CD14-positive monocyte (primary cell): ENCODE measurements around the gene ATXN2L. TPM values are rescaled to one million over a fixed set of nuclear protein-coding genes. Genes with fewer than 3 reads are reported as not detected.
"Not testable (repeated sequence)": the region's sequence is repeated elsewhere in the genome, so short reads cannot be mapped to it uniquely, and the experiment has no call there.

Experiments used
- DNase-seq, 3 donors: peaks; one replicate each; pipeline ENCODE4 v3.0.0-alpha.2; 2011 to 2022
- H2AFZ ChIP-seq: 2 replicates; pipeline ENCODE4 v1.6.0; 2012; ENCODE audit warnings: mild to moderate bottlenecking, low read depth, low read length, inconsistent platforms; ENCODE audit not compliant: insufficient read depth, poor library complexity, severe bottlenecking
- H3K27ac ChIP-seq, 2 donors: 1 replicate in 1 of 2; 2 replicates in 1 of 2; pipeline ENCODE4 v1.5.1; 2012 to 2013; ENCODE audit warnings: low read length in 2 of 2, control low read depth in 1 of 2, inconsistent platforms in 1 of 2, low read depth in 1 of 2, mild to moderate bottlenecking in 1 of 2
- H3K27me3 ChIP-seq, 2 donors: one replicate each; pipeline versions ENCODE4 v1.6.0 to v1.6.1; 2011 to 2013; ENCODE audit warnings: low read length in 2 of 2; ENCODE audit not compliant: control insufficient read depth in 2 of 2, insufficient read depth in 2 of 2
- H3K36me3 ChIP-seq, 2 donors: replicated peaks in 1 of 2; 1 replicate in 1 of 2; 2 replicates in 1 of 2; pipeline versions ENCODE4 v1.5.1 to v1.6.1; 2012 to 2013; ENCODE audit warnings: low read length in 2 of 2, control low read depth in 1 of 2, inconsistent platforms in 1 of 2, mild to moderate bottlenecking in 1 of 2; ENCODE audit not compliant: insufficient read depth in 2 of 2, control insufficient read depth in 1 of 2
- H3K4me1 ChIP-seq, 2 donors: 1 replicate in 1 of 2; 2 replicates in 1 of 2; pipeline versions ENCODE4 v1.5.1 to v1.6.1; 2012 to 2013; ENCODE audit warnings: low read length in 2 of 2, control low read depth in 1 of 2, inconsistent platforms in 1 of 2, mild to moderate bottlenecking in 1 of 2, moderate library complexity in 1 of 2; ENCODE audit not compliant: insufficient read depth in 2 of 2, control insufficient read depth in 1 of 2
- H3K4me2 ChIP-seq: replicated peaks from 2 replicates; pipeline ENCODE3; 2012; ENCODE audit warnings: low read length, moderate library complexity, mild to moderate bottlenecking; ENCODE audit not compliant: poor library complexity, severe bottlenecking; ENCODE audit errors: extremely low read depth
- H3K4me3 ChIP-seq, 3 experiments: fragments of 200-600 bp in 1 of 3; sonication (generic) in 1 of 3; replicated peaks in 1 of 3; 1 replicate in 2 of 3; 2 replicates in 1 of 3; pipeline ENCODE4 v1.5.1; 2011 to 2013; ENCODE audit warnings: low read length in 3 of 3, mild to moderate bottlenecking in 3 of 3, control low read depth in 2 of 3, low read depth in 2 of 3, inconsistent platforms in 1 of 3, moderate library complexity in 1 of 3
- H3K79me2 ChIP-seq: 2 replicates; pipeline ENCODE4 v1.6.0; 2012; ENCODE audit warnings: mild to moderate bottlenecking, control low read depth, inconsistent platforms, low read length, moderate library complexity; ENCODE audit not compliant: insufficient read depth
- H3K9ac ChIP-seq: 2 replicates; pipeline ENCODE4 v1.6.0; 2017; ENCODE audit warnings: low read length, mild to moderate bottlenecking; ENCODE audit not compliant: insufficient read depth, poor library complexity, severe bottlenecking
- H3K9me3 ChIP-seq, 2 donors: replicated peaks in 1 of 2; 1 replicate in 1 of 2; 2 replicates in 1 of 2; pipeline versions ENCODE4 v1.5.1 to v1.6.1; 2012 to 2013; ENCODE audit warnings: low read length in 2 of 2, control low read depth in 1 of 2; ENCODE audit not compliant: control insufficient read depth in 1 of 2, insufficient read depth in 1 of 2
- H4K20me1 ChIP-seq: 2 replicates; pipeline ENCODE4 v1.6.0; 2012; ENCODE audit warnings: mild to moderate bottlenecking, low read length, control low read depth, moderate library complexity; ENCODE audit not compliant: insufficient read depth
- H3K27ac Mint-ChIP-seq, 7 donors: one replicate each; pipeline ENCODE4 v1.8.0; 2020; ENCODE audit warnings: mild to moderate bottlenecking in 7 of 7, mixed read lengths in 7 of 7, moderate library complexity in 6 of 7, inconsistent platforms in 2 of 7
- H3K27me3 Mint-ChIP-seq, 3 donors: one replicate each; pipeline ENCODE4 v1.8.0; 2021 to 2022; ENCODE audit warnings: low read depth in 3 of 3, mild to moderate bottlenecking in 3 of 3, mixed read lengths in 3 of 3, moderate library complexity in 3 of 3, inconsistent platforms in 1 of 3
- H3K36me3 Mint-ChIP-seq, 2 donors: one replicate each; pipeline ENCODE4 v1.8.0; 2020; ENCODE audit warnings: mixed read lengths in 2 of 2, inconsistent platforms in 1 of 2, mild to moderate bottlenecking in 1 of 2
- H3K4me1 Mint-ChIP-seq: one replicate; pipeline ENCODE4 v1.8.0; 2020; ENCODE audit warnings: mild to moderate bottlenecking, mixed read lengths
- H3K4me3 Mint-ChIP-seq, 2 donors: one replicate each; pipeline ENCODE4 v1.8.0; 2020; ENCODE audit warnings: mild to moderate bottlenecking in 2 of 2, mixed read lengths in 2 of 2, moderate library complexity in 1 of 2
- H3K9me3 Mint-ChIP-seq, 7 donors: one replicate each; pipeline ENCODE4 v1.8.0; 2020 to 2022; ENCODE audit warnings: mixed read lengths in 7 of 7, mild to moderate bottlenecking in 6 of 7, moderate library complexity in 6 of 7, inconsistent platforms in 2 of 7
- CTCF ChIP-seq: fragments of 200-600 bp; IDR thresholded peaks from one replicate; pipeline ENCODE4 v1.8.0; 2022; ENCODE audit warnings: antibody characterized with exemption, mild to moderate bottlenecking
- WGBS: methylation state at CpG from one replicate; pipeline ENCODE4 v1.1.5; 2013; ENCODE audit warnings: missing lambda C conversion rate; ENCODE audit not compliant: insufficient coverage; 5-methylcytosine and 5-hydroxymethylcytosine counted together
- intact Hi-C, 2 donors: fragments of 100-400 bp; cut with micrococcal nuclease; formaldehyde crosslinking; loops; one replicate each; pipeline versions ENCODE4 v1.15.0 to v1.15.1; 2023
- polyA plus RNA-seq, 3 donors: library from polyadenylated mRNA; depleted of rRNA in 1 of 3; unstranded in 2 of 3; stranded (reverse) in 1 of 3; fragments of 300-500 nt in 2 of 3; fragments of >200 nt in 1 of 3; fragmentation: Illumina TruSeq in 2 of 3; gene quantifications; 1 replicate in 2 of 3; 2 replicates in 1 of 3; pipeline ENCODE4 v1.2.3, GENCODE V29; 2012 to 2021

The ATXN2L gene
- polyA plus RNA-seq, 3 donors = 4.8 to 118 (median 10.2) TPM

GRCh38 chr16:28820016-28820415, 2.8 kb upstream of the ATXN2L start:
- peak; percentile 66 to 74 (median 72) for DNase-seq
- Mint-ChIP-seq H3K9me3 (peaks cover 0 to 5% (median 0%) of the 10 kb centered on the region in 7 donors), H3K4me3 (peak overlapping the region in 1 of 2 donors; percentile 74), H3K36me3 (peaks cover 4 to 10% of the 10 kb centered on the region in 2 donors), H3K27me3 (peaks cover 0 to 1% (median 0%) of the 10 kb centered on the region in 3 donors), H3K4me1 (peaks cover 24% of the 10 kb centered on the region), H3K27ac (peak overlapping the region; percentile 89 to 96 (median 94))
- peak overlapping the region in 1 of 2 donors; percentile 85 for H3K27ac ChIP-seq
- peaks cover 30 to 34% of the 10 kb centered on the region in 2 donors for H3K4me1 ChIP-seq
- H4K20me1 ChIP-seq = peaks cover 11% of the 10 kb centered on the region
- peaks cover 0 to 3% of the 10 kb centered on the region in 2 donors for H3K9me3 ChIP-seq
- no peak overlapping the region for H2AFZ ChIP-seq
- intact Hi-C loops = loop anchor here in 1 of 2 donors (5.0 kb wide), 1 partner anchor 42 kb away; the partner anchor contains the start of gene SH2B1
- H3K4me2 ChIP-seq = peak overlapping the region; percentile 41
- WGBS = 100% methylated on average over 2 of the region's 5 CpGs
- H3K27me3 ChIP-seq = no peaks in the 10 kb centered on the region
- peak overlapping the region; percentile 49 for H3K9ac ChIP-seq
- TF ChIP-seq CTCF = no peak
- H3K36me3 ChIP-seq = peaks cover 0 to under 1% of the 10 kb centered on the region in 2 donors
- peaks cover 31% of the 10 kb centered on the region for H3K79me2 ChIP-seq
- peak overlapping the region in 1 of 3 experiments; percentile 59 for H3K4me3 ChIP-seq

GRCh38 chr16:28820546-28820945, 2.3 kb upstream of the ATXN2L start:
- Mint-ChIP-seq H3K4me1 (peaks cover 24% of the 10 kb centered on the region), H3K4me3 (peak overlapping the region; percentile 27 to 74), H3K36me3 (peaks cover 8 to 15% of the 10 kb centered on the region in 2 donors), H3K27ac (peak overlapping the region; percentile 89 to 96 (median 94))
- H3K9me3 Mint-ChIP-seq, H3K27me3 ChIP-seq, H3K9me3 ChIP-seq, H3K27me3 Mint-ChIP-seq, H3K36me3 ChIP-seq, H2AFZ ChIP-seq, DNase-seq: not testable (repeated sequence)
- Histone ChIP-seq H4K20me1 (peaks cover 16% of the 10 kb centered on the region), H3K27ac (peak overlapping the region in 1 of 2 donors; percentile 85), H3K4me3 (peak overlapping the region in 1 of 3 experiments; percentile 59), H3K9ac (peak overlapping the region; percentile 49), H3K79me2 (peaks cover 36% of the 10 kb centered on the region), H3K4me1 (peaks cover 30 to 37% of the 10 kb centered on the region in 2 donors), H3K4me2 (peak overlapping the region; percentile 41)
- WGBS = no CpG with 5 or more reads among the region's 13 CpGs
- intact Hi-C loops = loop anchor here in 1 of 2 donors (5.0 kb wide), 1 partner anchor 42 kb away; the partner anchor contains the start of gene SH2B1
